Activated B cell treated with CpG ODN at 0.5 μM for 24 hours (primary cell): ENCODE measurements around the gene PLA2G6. TPM values are rescaled to one million over a fixed set of nuclear protein-coding genes. Genes with fewer than 3 reads are reported as not detected.
"Not testable (repeated sequence)": the region's sequence is repeated elsewhere in the genome, so short reads cannot be mapped to it uniquely, and the experiment has no call there.

Experiments used
- ATAC-seq: fragments of 200-7000 bp; cut with Tn5 transposase; one replicate; pipeline ENCODE4 v1.10.0; 2021; ENCODE audit warnings: low read depth, mild to moderate bottlenecking, moderate library complexity
- CTCF ChIA-PET: fragments of 350-600 bp; sonication (Branson Sonifier 250); formaldehyde crosslinking; loops from one replicate; lab custom pipeline; 2021; ENCODE audit warnings: antibody characterized with exemption; lab: Charles Lee
- POLR2A ChIA-PET: fragments of 350-600 bp; sonication (Branson Sonifier 250); formaldehyde crosslinking; loops from one replicate; lab custom pipeline; 2021; ENCODE audit warnings: antibody characterized with exemption; lab: Charles Lee
- DNase-seq: peaks from one replicate; pipeline ENCODE4 v3.0.0; 2022
- H3K27ac Mint-ChIP-seq: one replicate; pipeline ENCODE4 v1.8.0; 2020; ENCODE audit warnings: mixed read lengths
- H3K27me3 Mint-ChIP-seq: one replicate; pipeline ENCODE4 v1.8.0; 2021; ENCODE audit warnings: mixed read lengths
- H3K36me3 Mint-ChIP-seq: one replicate; pipeline ENCODE4 v1.8.0; 2021; ENCODE audit warnings: low read depth, mixed read lengths
- H3K4me1 Mint-ChIP-seq: one replicate; pipeline ENCODE4 v1.8.0; 2021; ENCODE audit warnings: mixed read lengths
- H3K4me3 Mint-ChIP-seq: one replicate; pipeline ENCODE4 v1.8.0; 2020; ENCODE audit warnings: mild to moderate bottlenecking, mixed read lengths
- H3K9me3 Mint-ChIP-seq: one replicate; pipeline ENCODE4 v1.8.0; 2020; ENCODE audit warnings: mixed read lengths
- intact Hi-C: fragments of 100-400 bp; cut with micrococcal nuclease; formaldehyde crosslinking; loops from one replicate; pipeline ENCODE4 v1.15.1; 2024
- total RNA-seq: library from RNA; stranded (reverse); gene quantifications from 2 replicates; pipeline ENCODE4 v1.2.3, GENCODE V29; 2022
- TF ChIP-seq, protein P1 (sequence below): fragments of 200-600 bp; IDR thresholded peaks from one replicate; pipeline ENCODE4 v1.8.0; 2022; ENCODE audit warnings: antibody characterized with exemption, mild to moderate bottlenecking

The PLA2G6 gene
- total RNA-seq, 1 donor from 2014 or later, result 64.0 TPM

DNA sequence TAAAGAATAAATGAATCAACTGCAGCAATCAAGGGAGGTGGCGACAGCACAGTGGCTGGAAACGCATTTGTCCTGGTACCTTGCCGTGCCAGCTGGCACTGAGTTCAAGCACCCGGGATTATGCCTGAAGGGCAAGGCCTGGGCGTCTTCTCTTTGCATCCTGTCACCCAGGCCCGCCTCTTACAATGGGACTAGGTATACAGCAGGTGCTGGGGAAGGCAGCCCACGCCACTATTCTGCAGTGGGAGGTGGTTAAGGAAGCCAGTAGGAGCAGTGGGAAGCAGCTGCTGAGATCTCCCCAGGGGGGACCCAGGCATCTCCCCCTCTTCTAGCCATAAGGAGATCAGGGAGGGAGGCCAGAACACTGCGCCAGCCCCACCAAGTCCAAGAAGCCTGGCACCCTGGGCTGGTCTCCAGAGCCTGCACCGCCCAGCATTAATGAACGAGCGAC lies 55.9 kb downstream of the PLA2G6 start:
- CTCF ChIA-PET, result no interaction called here
- no peaks in the 10 kb centered on the region for H3K9me3 Mint-ChIP-seq
- intact Hi-C loops, result no loop called here
- no peak for ATAC-seq
- H3K4me1 Mint-ChIP-seq, result no peaks in the 10 kb centered on the region
- POLR2A ChIA-PET, result no interaction called here
- DNase-seq, result no peak
- no peaks in the 10 kb centered on the region for H3K27me3 Mint-ChIP-seq
- H3K4me3 Mint-ChIP-seq, result no peak overlapping the region
- TF ChIP-seq, protein P1, sequence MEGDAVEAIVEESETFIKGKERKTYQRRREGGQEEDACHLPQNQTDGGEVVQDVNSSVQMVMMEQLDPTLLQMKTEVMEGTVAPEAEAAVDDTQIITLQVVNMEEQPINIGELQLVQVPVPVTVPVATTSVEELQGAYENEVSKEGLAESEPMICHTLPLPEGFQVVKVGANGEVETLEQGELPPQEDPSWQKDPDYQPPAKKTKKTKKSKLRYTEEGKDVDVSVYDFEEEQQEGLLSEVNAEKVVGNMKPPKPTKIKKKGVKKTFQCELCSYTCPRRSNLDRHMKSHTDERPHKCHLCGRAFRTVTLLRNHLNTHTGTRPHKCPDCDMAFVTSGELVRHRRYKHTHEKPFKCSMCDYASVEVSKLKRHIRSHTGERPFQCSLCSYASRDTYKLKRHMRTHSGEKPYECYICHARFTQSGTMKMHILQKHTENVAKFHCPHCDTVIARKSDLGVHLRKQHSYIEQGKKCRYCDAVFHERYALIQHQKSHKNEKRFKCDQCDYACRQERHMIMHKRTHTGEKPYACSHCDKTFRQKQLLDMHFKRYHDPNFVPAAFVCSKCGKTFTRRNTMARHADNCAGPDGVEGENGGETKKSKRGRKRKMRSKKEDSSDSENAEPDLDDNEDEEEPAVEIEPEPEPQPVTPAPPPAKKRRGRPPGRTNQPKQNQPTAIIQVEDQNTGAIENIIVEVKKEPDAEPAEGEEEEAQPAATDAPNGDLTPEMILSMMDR, result no peak
- peaks cover 25% of the 10 kb centered on the region for H3K36me3 Mint-ChIP-seq
- no peak overlapping the region for H3K27ac Mint-ChIP-seq

DNA sequence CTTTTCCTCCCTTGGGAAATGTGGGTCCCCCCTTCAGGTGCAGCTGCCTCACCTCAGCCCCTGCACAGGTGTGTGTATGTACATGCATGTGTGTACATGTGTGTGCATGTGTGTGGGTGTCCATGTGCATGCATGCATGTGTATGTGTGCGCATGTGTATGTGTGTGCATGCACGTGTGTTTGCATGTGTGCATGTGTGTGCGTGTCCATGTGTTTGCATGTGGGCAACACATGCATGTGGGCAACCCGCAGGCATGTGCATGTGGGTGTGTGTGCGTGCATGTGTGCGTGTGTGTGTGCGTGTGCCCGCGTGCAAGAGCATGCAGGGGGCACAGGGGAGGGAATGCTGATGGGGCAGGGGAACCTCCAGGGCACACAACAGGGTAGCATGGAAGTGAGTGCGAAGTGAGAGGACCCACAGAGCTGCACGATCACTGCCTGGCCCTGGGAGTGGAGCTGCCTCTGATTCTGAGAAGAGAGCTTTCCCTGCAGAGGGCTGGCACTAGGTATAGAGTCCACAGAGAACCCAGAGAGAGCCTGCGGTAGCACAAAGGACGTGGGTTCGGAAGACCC lies 56.5 kb downstream of the PLA2G6 start:
- Mint-ChIP-seq H3K27me3 (no peaks in the 10 kb centered on the region), H3K4me1 (no peaks in the 10 kb centered on the region), H3K27ac (no peak overlapping the region), H3K4me3 (no peak overlapping the region), H3K36me3 (peaks cover 23% of the 10 kb centered on the region), H3K9me3 (no peaks in the 10 kb centered on the region)
- ChIA-PET POLR2A (no interaction called here), CTCF (no interaction called here)
- DNase-seq (no peak), ATAC-seq (no peak)
- TF ChIP-seq, protein P1, result no peak
- intact Hi-C loops, result no loop called here

DNA sequence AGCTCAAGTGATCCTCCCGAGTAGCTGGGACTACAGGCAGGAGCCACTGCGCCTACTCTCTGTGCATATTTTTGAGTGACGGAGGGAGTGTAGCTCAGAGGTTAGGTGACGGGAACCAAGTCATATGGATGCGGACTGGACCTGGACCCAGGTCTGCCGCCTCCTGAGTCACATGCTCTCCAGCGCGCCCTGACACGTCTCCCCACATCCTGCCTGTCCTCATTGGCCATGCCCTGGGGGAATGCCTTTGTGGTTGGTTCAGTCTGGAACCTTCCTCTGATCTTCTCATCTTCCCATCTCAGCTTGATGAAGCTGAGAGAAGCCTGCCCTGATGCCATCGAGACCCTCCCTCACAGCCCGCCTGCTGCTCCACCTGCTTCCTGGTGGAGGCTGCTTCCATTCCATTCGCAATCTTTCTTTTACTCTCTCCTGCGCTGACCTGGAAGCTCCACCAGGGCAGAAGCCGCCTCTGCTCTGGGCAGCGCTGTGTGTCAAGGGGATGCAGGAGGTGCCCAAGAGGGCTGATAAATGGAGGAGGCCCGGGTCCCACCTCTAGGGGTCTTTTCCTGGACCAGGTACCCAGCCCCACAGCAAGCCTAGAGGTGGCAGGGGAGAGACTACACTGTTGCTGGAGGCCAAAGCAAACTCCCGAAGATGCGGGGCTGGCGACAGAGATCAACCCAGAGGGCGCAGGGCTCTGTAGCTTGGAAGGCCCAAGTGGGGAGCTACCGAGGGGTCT lies 57.2 kb downstream of the PLA2G6 start:
- no peaks in the 10 kb centered on the region for H3K4me1 Mint-ChIP-seq
- TF ChIP-seq, protein P1, result no peak
- peaks cover 22% of the 10 kb centered on the region for H3K36me3 Mint-ChIP-seq
- H3K4me3 Mint-ChIP-seq, result no peak overlapping the region
- no peak for DNase-seq
- H3K27ac Mint-ChIP-seq, result no peak overlapping the region
- ChIA-PET POLR2A (no interaction called here), CTCF (no interaction called here)
- intact Hi-C loops, result no loop called here
- no peaks in the 10 kb centered on the region for H3K27me3 Mint-ChIP-seq
- H3K9me3 Mint-ChIP-seq, result no peaks in the 10 kb centered on the region
- ATAC-seq, result no peak

DNA sequence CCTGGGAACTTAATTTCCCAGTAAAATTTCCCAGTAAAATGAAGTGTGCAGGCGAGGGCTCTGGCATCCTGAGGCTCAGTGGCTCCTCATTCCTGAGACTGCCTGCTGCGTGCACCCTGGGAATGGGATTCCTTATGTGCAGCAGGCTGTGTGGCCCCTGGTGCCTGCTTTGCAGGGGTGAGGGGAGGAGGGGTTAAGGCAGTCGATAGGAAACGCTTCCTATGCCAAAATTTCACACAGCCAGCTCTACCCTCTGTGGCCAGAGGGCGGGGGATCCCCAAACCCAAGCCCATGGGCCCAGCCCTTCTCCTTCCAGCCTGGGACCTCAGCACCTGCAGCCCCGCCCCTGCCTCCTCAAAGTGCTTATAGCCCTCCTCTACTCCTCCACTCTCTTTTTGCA lies 59.0 kb downstream of the PLA2G6 start:
- no peak for DNase-seq
- no peaks in the 10 kb centered on the region for H3K4me1 Mint-ChIP-seq
- H3K27me3 Mint-ChIP-seq, result no peaks in the 10 kb centered on the region
- no peak for ATAC-seq
- H3K9me3 Mint-ChIP-seq, result no peaks in the 10 kb centered on the region
- H3K4me3 Mint-ChIP-seq, result no peak overlapping the region
- POLR2A ChIA-PET, result no interaction called here
- intact Hi-C loops, result no loop called here
- TF ChIP-seq, protein P1, result no peak
- H3K27ac Mint-ChIP-seq, result no peak overlapping the region
- CTCF ChIA-PET, result no interaction called here
- H3K36me3 Mint-ChIP-seq, result peaks cover 22% of the 10 kb centered on the region

DNA sequence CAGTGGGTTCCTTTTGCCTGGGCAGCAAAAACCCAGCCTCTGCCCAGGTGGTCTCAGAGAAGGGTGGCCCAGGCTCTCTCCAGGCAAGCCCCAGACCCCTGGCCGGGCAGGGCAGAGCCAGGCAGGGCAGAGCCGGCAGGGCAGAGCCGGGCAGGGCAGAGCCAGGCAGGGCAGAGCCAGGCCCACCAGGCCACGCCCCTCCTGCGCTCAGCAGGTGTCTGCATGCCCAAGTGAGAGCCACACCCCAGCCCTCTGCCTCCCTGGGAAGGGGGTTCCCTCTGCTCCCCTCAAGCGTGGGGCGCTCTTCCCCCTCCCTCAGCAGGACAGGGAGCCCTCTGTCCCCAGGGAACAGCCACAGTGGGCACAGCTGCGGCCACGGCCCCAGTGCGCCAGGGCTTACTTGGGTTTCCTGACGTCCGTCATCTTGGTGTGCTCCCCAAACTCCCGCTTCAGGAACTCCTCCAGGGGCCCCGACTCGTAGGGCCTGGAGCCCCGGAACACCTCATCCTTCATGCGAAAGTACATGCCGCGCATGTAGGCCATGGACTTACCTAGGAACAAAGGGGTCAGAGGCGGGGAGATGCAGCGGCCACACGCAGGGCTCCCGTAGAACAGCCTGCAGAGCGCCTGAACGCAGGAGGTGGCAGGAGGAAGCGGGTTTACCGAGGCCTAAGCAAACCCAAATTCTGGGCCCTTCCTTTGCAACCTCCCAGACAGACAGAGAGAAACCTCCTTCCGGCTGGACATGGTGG lies 61.1 kb downstream of the PLA2G6 start:
- Mint-ChIP-seq H3K36me3 (peaks cover 10% of the 10 kb centered on the region), H3K27me3 (no peaks in the 10 kb centered on the region), H3K27ac (no peak overlapping the region), H3K4me1 (no peaks in the 10 kb centered on the region), H3K9me3 (no peaks in the 10 kb centered on the region), H3K4me3 (no peak overlapping the region)
- ATAC-seq (no peak), DNase-seq (no peak)
- ChIA-PET CTCF (no interaction called here), POLR2A (no interaction called here)
- TF ChIP-seq, protein P1, result no peak
- intact Hi-C loops, result no loop called here

DNA sequence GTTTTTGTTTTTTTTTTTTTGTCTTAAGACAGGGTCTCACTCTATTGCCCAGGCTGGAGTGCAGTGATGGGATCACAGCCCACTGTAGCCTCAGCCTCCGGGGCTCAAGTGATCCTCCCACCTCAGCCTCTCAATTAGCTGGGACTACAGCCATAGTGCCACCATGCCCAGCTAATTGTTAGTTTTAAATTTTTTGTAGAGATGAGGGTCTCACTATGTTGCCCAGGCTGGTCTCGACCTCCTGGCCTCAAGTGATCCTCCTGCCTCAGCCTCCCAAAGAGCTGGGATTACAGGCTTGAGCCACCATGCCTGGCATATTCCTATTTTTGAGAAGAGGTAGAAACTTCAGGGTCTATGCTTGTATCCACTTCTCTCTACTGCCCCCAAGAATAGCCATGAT lies 62.9 kb downstream of the PLA2G6 start:
- H3K27ac Mint-ChIP-seq, intact Hi-C loops, DNase-seq, ATAC-seq, H3K9me3 Mint-ChIP-seq, H3K36me3 Mint-ChIP-seq, CTCF ChIA-PET, H3K27me3 Mint-ChIP-seq, H3K4me1 Mint-ChIP-seq, H3K4me3 Mint-ChIP-seq: not testable (repeated sequence)
- POLR2A ChIA-PET, result interaction anchor here (0.6 kb wide), 1 partner anchor 1254 kb away, joined by 6 read pairs; no protein-coding TSS in a partner anchor
